Thyroid gland (tissue), 4 donors: ENCODE results near the gene ZDHHC5.

Experiments used
- CTCF ChIP-seq, 6 experiments: fragments of 200-600 bp in 3 of 6; fragments of 450-650 bp in 3 of 6; sonication (generic) in 3 of 6; IDR thresholded peaks; one replicate each; pipeline ENCODE4 v1.5.1; 2016 to 2019; ENCODE audit warnings: antibody characterized with exemption in 6 of 6, mild to moderate bottlenecking in 2 of 6, inconsistent platforms in 1 of 6, moderate library complexity in 1 of 6
- POLR2A ChIP-seq, 2 donors: fragments of 450-650 bp; IDR thresholded peaks; one replicate each; pipeline ENCODE4 v1.6.1; 2017; ENCODE audit warnings: antibody characterized with exemption in 2 of 2, mild to moderate bottlenecking in 2 of 2, moderate library complexity in 1 of 2

- TF ChIP-seq POLR2A (IDR thresholded peaks at IDR 0.05) (no peak), CTCF (IDR thresholded peaks at IDR 0.05) (no peak)
Measured at GRCh38 chr11:57658023-57658361, 9.9 kb upstream of the ZDHHC5 start.
